Adrenal gland (tissue), 12 donors: ENCODE measurements around the gene C11orf42. TPM values are rescaled to one million over a fixed set of nuclear protein-coding genes. Genes with fewer than 3 reads are reported as not detected.

ENCODE experiments used
- DNase-seq, 7 donors: peaks; one replicate each; pipeline ENCODE4 v3.0.0-alpha.2; 2019 to 2020
- H3K27ac ChIP-seq, 5 donors: fragments of 200-600 bp; sonication (generic) in 4 of 5; 1 replicate in 3 of 5; 2 replicates in 2 of 5; pipeline versions ENCODE4 v1.5.1 to v1.8.0; 2016 to 2020; ENCODE audit warnings: mild to moderate bottlenecking in 1 of 5
- H3K27me3 ChIP-seq: fragments of 200-600 bp; 2 replicates; pipeline ENCODE4 v1.8.0; 2021
- H3K36me3 ChIP-seq, 2 donors: fragments of 200-600 bp; replicated peaks in 1 of 2; 1 replicate in 1 of 2; 2 replicates in 1 of 2; pipeline versions ENCODE4 v1.5.1 to v1.8.0; 2018 to 2022
- H3K4me1 ChIP-seq, 2 donors: fragments of 200-600 bp; replicated peaks in 1 of 2; 1 replicate in 1 of 2; 2 replicates in 1 of 2; pipeline versions ENCODE4 v1.5.1 to v1.8.0; 2018 to 2021
- H3K4me3 ChIP-seq, 4 donors: fragments of 200-600 bp; sonication (generic) in 3 of 4; one replicate each; pipeline ENCODE4 v1.5.1; 2016 to 2018
- H3K9me3 ChIP-seq, 3 donors: fragments of 200-600 bp; sonication (generic) in 1 of 3; replicated peaks in 1 of 3; 1 replicate in 2 of 3; 2 replicates in 1 of 3; pipeline versions ENCODE4 v1.5.1 to v1.8.0; 2016 to 2021
- CTCF ChIP-seq, 6 experiments: fragments of 450-650 bp in 4 of 6; fragments of 200-600 bp in 2 of 6; sonication (generic) in 1 of 6; IDR thresholded peaks; 1 replicate in 5 of 6; 2 replicates in 1 of 6; pipeline versions ENCODE4 v1.5.1 to v1.8.0; 2016 to 2021; ENCODE audit warnings: antibody characterized with exemption in 6 of 6, mild to moderate bottlenecking in 2 of 6, moderate library complexity in 1 of 6
- POLR2A ChIP-seq, 2 donors: fragments of 450-650 bp; IDR thresholded peaks; one replicate each; pipeline ENCODE4 v1.6.1; 2017; ENCODE audit warnings: antibody characterized with exemption in 2 of 2, mild to moderate bottlenecking in 2 of 2, moderate library complexity in 1 of 2
- WGBS, 4 donors: extraction: QIAGEN DNeasy Blood & Tissue Kit in 2 of 4; methylation state at CpG; one replicate each; pipeline versions ENCODE4 v1.1.5 to v1.1.7; 2013 to 2017; 5-methylcytosine and 5-hydroxymethylcytosine counted together
- intact Hi-C, 2 donors: fragments of 100-400 bp; cut with DNase I; formaldehyde crosslinking; loops; one replicate each; pipeline versions ENCODE4 v1.14.1 to v1.15.0; 2022 to 2023
- polyA plus RNA-seq, 3 donors: library from polyadenylated mRNA; stranded (reverse); fragments of 200-250 nt in 2 of 3; fragments of 350-450 nt in 1 of 3; fragmentation: Illumina TruSeq in 1 of 3; extraction: RNeasy Lipid Tissue Mini Kit (QIAGEN cat#74804) in 1 of 3; gene quantifications; one replicate each; pipeline ENCODE4 v1.2.3, GENCODE V29; 2013 to 2014
- total RNA-seq, 9 donors: library from RNA; depleted of rRNA in 4 of 9; stranded (reverse); fragments of >200 nt in 4 of 9; fragments of 120-200 nt in 1 of 9; fragmentation: NEBNext Ultra II Directional in 1 of 9; extraction: Animal tissue kit (Norgen Biotek cat#: 25700) in 1 of 9; gene quantifications; one replicate each; pipeline versions ENCODE4 v1.1.0 to v1.2.4, GENCODE V29; 2013 to 2023
- donor health status: healthy with polysubstance abuse.
- donor health status: Bipolar disorder and iron deficiency.
- donor health status: DM: yes; HTN: yes; CAD: no.
- donor health status: DM: no; HTN: no; CAD: no.
- donor health status: DM: no; HTN: no; CAD: no.
- donor health status: DM: yes; HTN: yes; CAD: no.

C11orf42 gene
- total and polyA plus RNA-seq, 12 donors, result not detected

DNA sequence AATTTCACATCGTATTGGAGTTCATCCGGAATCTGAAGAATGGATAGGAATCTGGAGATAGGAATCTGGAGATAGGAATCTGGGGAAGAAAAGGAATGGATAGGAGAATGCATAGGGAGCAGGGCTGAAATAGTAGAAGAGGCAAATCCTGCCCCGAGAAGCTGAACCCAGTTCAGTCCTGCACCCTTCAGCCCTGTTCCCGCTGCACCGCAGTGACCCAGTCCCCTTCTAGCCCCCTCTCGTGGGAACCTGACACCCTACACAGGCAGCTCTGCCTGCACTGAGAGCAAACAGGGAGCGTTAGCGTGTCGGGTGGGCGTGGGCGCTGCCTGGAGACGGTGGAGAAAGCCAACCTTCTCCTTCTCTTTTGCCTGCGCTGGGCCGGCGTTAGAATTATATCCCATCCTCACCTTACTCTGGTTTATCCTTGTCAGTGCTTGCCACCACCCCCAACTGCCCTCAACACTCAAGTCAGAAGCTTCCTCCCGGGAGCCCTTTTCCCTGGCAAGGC lies 53.3 kb downstream of the C11orf42 start:
- Histone ChIP-seq H3K4me3 (peak overlapping the region in 1 of 4 donors; percentile 29), H3K4me1 (peaks cover 11 to 14% of the 10 kb centered on the region in 2 donors), H3K36me3 (no peaks in the 10 kb centered on the region), H3K27ac (no peak overlapping the region), H3K9me3 (no peaks in the 10 kb centered on the region), H3K27me3 (peaks cover 2% of the 10 kb centered on the region)
- WGBS, 4 donors, result 33 to 41% (median 36%) methylated on average over 16 of the region's 16 CpGs
- no peak for DNase-seq
- intact Hi-C loops, result no loop called here
- TF ChIP-seq POLR2A (IDR thresholded peaks at IDR 0.05) (no peak), CTCF (IDR thresholded peaks at IDR 0.05) (no peak)

DNA sequence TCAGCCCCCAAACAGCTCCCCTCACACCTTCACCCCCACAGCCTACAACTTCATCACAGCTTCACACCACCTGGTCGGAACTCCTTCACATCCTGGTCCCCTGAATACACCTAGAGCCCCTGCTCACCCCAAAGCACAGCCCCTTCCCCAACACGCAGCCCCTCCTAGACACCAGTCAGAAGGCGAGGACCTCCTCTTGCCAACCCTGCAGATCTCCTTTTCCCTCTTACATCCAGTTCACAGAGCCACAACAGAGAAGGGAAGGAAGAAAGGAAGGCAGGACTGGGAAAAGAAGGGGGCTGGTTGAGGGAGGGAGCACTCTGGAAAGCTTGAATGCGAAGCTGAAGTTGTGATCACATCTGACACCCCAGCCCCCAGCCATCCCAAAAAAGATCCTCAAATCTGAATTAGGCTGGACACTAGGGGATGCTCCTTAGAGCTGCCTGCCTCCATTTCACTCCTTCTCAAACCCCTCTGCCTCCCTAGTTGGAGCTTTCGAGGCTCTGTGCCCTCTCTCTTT lies 54.9 kb downstream of the C11orf42 start:
- Histone ChIP-seq H3K27me3 (peaks cover 2% of the 10 kb centered on the region), H3K27ac (no peak overlapping the region), H3K4me3 (peak overlapping the region in 1 of 4 donors; percentile 29), H3K36me3 (no peaks in the 10 kb centered on the region), H3K9me3 (no peaks in the 10 kb centered on the region), H3K4me1 (peaks cover 11 to 14% of the 10 kb centered on the region in 2 donors)
- WGBS, 4 donors, result 49 to 64% (median 62%) methylated on average over 5 of the region's 5 CpGs
- TF ChIP-seq CTCF (IDR thresholded peaks at IDR 0.05) (no peak), POLR2A (IDR thresholded peaks at IDR 0.05) (no peak)
- intact Hi-C loops, result no loop called here
- no peak for DNase-seq

Other genes starting within 250 kb of the C11orf42 start
- not detected for gene OR56A5, start 237.1 kb upstream of the C11orf42 start, total RNA-seq
- gene OR56A5, start 237.1 kb upstream of the C11orf42 start, polyA plus RNA-seq, result not detected
- gene OR52L1, start 218.6 kb upstream of the C11orf42 start, total RNA-seq, result under 1 TPM in 1 of 9 donors, not detected in 8; 0.61 TPM
- gene OR52L1, start 218.6 kb upstream of the C11orf42 start, polyA plus RNA-seq, result not detected
- under 1 TPM in 1 of 9 donors, not detected in 8; under 0.01 TPM for gene OR56A4, start 198.6 kb upstream of the C11orf42 start, total RNA-seq
- gene OR56A4, start 198.6 kb upstream of the C11orf42 start, polyA plus RNA-seq, result not detected
- gene OR56A1, start 174.8 kb upstream of the C11orf42 start, total RNA-seq, result under 1 TPM in 1 of 9 donors, not detected in 8; 0.06 TPM
- gene OR56A1, start 174.8 kb upstream of the C11orf42 start, polyA plus RNA-seq, result not detected
- not detected for gene OR56B4, start 97.9 kb upstream of the C11orf42 start, total RNA-seq
- not detected for gene OR56B4, start 97.9 kb upstream of the C11orf42 start, polyA plus RNA-seq
- gene OR52B2, start 35.2 kb upstream of the C11orf42 start, total RNA-seq, result under 1 TPM in 1 of 9 donors, not detected in 8; 0.11 TPM
- not detected for gene OR52B2, start 35.2 kb upstream of the C11orf42 start, polyA plus RNA-seq
- gene OR52W1, start 6.3 kb upstream of the C11orf42 start, total RNA-seq, result not detected
- not detected for gene OR52W1, start 6.3 kb upstream of the C11orf42 start, polyA plus RNA-seq
- 10 to 100 TPM; 15.6 to 51.5 (median 34.3) TPM for gene FHIP1B, start 29.1 kb downstream of the C11orf42 start, total RNA-seq
- 10 to 100 TPM; 12.5 to 91.2 (median 69.7) TPM for gene FHIP1B, start 29.1 kb downstream of the C11orf42 start, polyA plus RNA-seq
- 1 to 10 TPM in 1 of 9 donors, under 1 TPM in 4, not detected in 4; 0.06 to 1.5 (median 0.39) TPM for gene CNGA4, start 33.5 kb downstream of the C11orf42 start, total RNA-seq
- gene CNGA4, start 33.5 kb downstream of the C11orf42 start, polyA plus RNA-seq, result under 1 TPM; 0.11 to 0.32 (median 0.20) TPM
- gene CCKBR, start 54.3 kb downstream of the C11orf42 start, total RNA-seq, result under 1 TPM in 4 of 9 donors, not detected in 5; 0.11 to 0.72 (median 0.59) TPM
- under 1 TPM; 0.07 to 0.22 (median 0.08) TPM for gene CCKBR, start 54.3 kb downstream of the C11orf42 start, polyA plus RNA-seq
- 100 to 1,000 TPM in 2 of 9 donors, 10 to 100 TPM in 7; 17.8 to 110 (median 48.5) TPM for gene CAVIN3, start 114.9 kb downstream of the C11orf42 start, total RNA-seq
- 100 to 1,000 TPM in 1 of 3 donors, 10 to 100 TPM in 1, 1 to 10 TPM in 1; 8.4 to 126 (median 70.0) TPM for gene CAVIN3, start 114.9 kb downstream of the C11orf42 start, polyA plus RNA-seq
- 10 to 100 TPM; 35.8 to 85.0 (median 67.4) TPM for gene SMPD1, start 184.9 kb downstream of the C11orf42 start, total RNA-seq
- gene SMPD1, start 184.9 kb downstream of the C11orf42 start, polyA plus RNA-seq, result 10 to 100 TPM; 44.6 to 51.7 (median 44.8) TPM
- 10 to 100 TPM; 27.2 to 65.2 (median 48.7) TPM for gene APBB1, start 213.5 kb downstream of the C11orf42 start, total RNA-seq
- gene APBB1, start 213.5 kb downstream of the C11orf42 start, polyA plus RNA-seq, result 10 to 100 TPM; 37.6 to 72.4 (median 53.1) TPM
- 10 to 100 TPM in 1 of 9 donors, 1 to 10 TPM in 7, under 1 TPM in 1; 0.26 to 25.2 (median 1.7) TPM for gene HPX, start 235.4 kb downstream of the C11orf42 start, total RNA-seq
- gene HPX, start 235.4 kb downstream of the C11orf42 start, polyA plus RNA-seq, result 1 to 10 TPM; 1.5 to 1.8 (median 1.8) TPM